Upper lobe of right lung (tissue), 1 donor: ENCODE measurements around the gene LDB3. TPM values are rescaled to one million over a fixed set of nuclear protein-coding genes. Genes with fewer than 3 reads are reported as not detected.

Experiments used
- ATAC-seq: fragments of 200-7000 bp; cut with Tn5 transposase; one replicate; pipeline ENCODE4 v1.9.1; 2020; ENCODE audit warnings: mild to moderate bottlenecking, moderate library complexity
- DNase-seq: peaks from one replicate; pipeline ENCODE4 v3.0.0-alpha.2; 2020
- H3K27ac ChIP-seq: fragments of 200-600 bp; one replicate; pipeline ENCODE4 v1.8.0; 2022
- H3K27me3 ChIP-seq: fragments of 200-600 bp; one replicate; pipeline ENCODE4 v1.8.0; 2022; ENCODE audit warnings: mild to moderate bottlenecking
- H3K36me3 ChIP-seq: fragments of 200-600 bp; one replicate; pipeline ENCODE4 v1.8.0; 2022
- H3K4me1 ChIP-seq: fragments of 200-600 bp; one replicate; pipeline ENCODE4 v1.8.0; 2022
- H3K4me3 ChIP-seq: fragments of 200-600 bp; one replicate; pipeline ENCODE4 v1.8.0; 2022; ENCODE audit warnings: mild to moderate bottlenecking
- H3K9me3 ChIP-seq: fragments of 200-600 bp; one replicate; pipeline ENCODE4 v1.8.0; 2022
- CTCF ChIP-seq: fragments of 200-600 bp; IDR thresholded peaks from one replicate; pipeline ENCODE4 v1.8.0; 2022; ENCODE audit warnings: antibody characterized with exemption
- intact Hi-C: fragments of 100-400 bp; cut with DNase I; formaldehyde crosslinking; loops from one replicate; pipeline ENCODE4 v1.11.0; 2022
- total RNA-seq: library from RNA; stranded (reverse); fragmentation: NEBNext Ultra II Directional; extraction: Animal tissue kit (Norgen Biotek cat#: 25700); gene quantifications from one replicate; pipeline ENCODE4 v1.2.1, GENCODE V29; 2021
- donor health status: DM: no; HTN: yes; CAD: no; lungs with severe emphysema.

LDB3 gene
- total RNA-seq, 1 donor from 2014 or later, result 2.5 TPM

GRCh38 chr10:86681047-86681446 lies 12.7 kb downstream of the LDB3 start:
- intact Hi-C loops, result no loop called here
- no peak for TF ChIP-seq CTCF
- Histone ChIP-seq H3K4me1 (no peaks in the 10 kb centered on the region), H3K36me3 (no peaks in the 10 kb centered on the region), H3K4me3 (no peak overlapping the region), H3K27me3 (no peaks in the 10 kb centered on the region), H3K9me3 (no peaks in the 10 kb centered on the region), H3K27ac (no peak overlapping the region)
- DNase-seq (no peak), ATAC-seq (no peak)

GRCh38 chr10:86681722-86682386 lies 13.5 kb downstream of the LDB3 start:
- no peak for TF ChIP-seq CTCF
- no peak overlapping the region for H3K27ac ChIP-seq
- no peak overlapping the region for H3K4me3 ChIP-seq
- H3K9me3 ChIP-seq, result no peaks in the 10 kb centered on the region
- H3K27me3 ChIP-seq, result no peaks in the 10 kb centered on the region
- no peaks in the 10 kb centered on the region for H3K4me1 ChIP-seq
- ATAC-seq (no peak), DNase-seq (no peak)
- intact Hi-C loops, result no loop called here
- no peaks in the 10 kb centered on the region for H3K36me3 ChIP-seq

- intact Hi-C loops, result no loop called here
- Histone ChIP-seq H3K27ac (no peak overlapping the region), H3K36me3 (no peaks in the 10 kb centered on the region), H3K4me1 (no peaks in the 10 kb centered on the region), H3K27me3 (no peaks in the 10 kb centered on the region), H3K4me3 (no peak overlapping the region), H3K9me3 (no peaks in the 10 kb centered on the region)
- ATAC-seq, result no peak
- DNase-seq, result no peak
- no peak for TF ChIP-seq CTCF
Observed at GRCh38 chr10:86682675-86683074, 14.4 kb downstream of the LDB3 start.

- intact Hi-C loops, result no loop called here
- DNase-seq, result no peak
- TF ChIP-seq CTCF, result peak; percentile 38
- Histone ChIP-seq H3K27me3 (no peaks in the 10 kb centered on the region), H3K27ac (peak overlapping the region; percentile 6), H3K4me3 (no peak overlapping the region), H3K9me3 (no peaks in the 10 kb centered on the region), H3K36me3 (no peaks in the 10 kb centered on the region), H3K4me1 (no peaks in the 10 kb centered on the region)
- ATAC-seq, result peak; percentile 8
Observed at GRCh38 chr10:86684331-86685097, 16.2 kb downstream of the LDB3 start.

GRCh38 chr10:86685416-86685815 lies 17.1 kb downstream of the LDB3 start:
- Histone ChIP-seq H3K27me3 (no peaks in the 10 kb centered on the region), H3K27ac (no peak overlapping the region), H3K36me3 (no peaks in the 10 kb centered on the region), H3K4me3 (no peak overlapping the region), H3K4me1 (no peaks in the 10 kb centered on the region), H3K9me3 (no peaks in the 10 kb centered on the region)
- ATAC-seq, result no peak
- intact Hi-C loops, result no loop called here
- no peak for TF ChIP-seq CTCF
- DNase-seq, result no peak
